H1 (cell line): ENCODE results near the gene RFNG. TPM values are rescaled to one million over a fixed set of nuclear protein-coding genes. Genes with fewer than 3 reads are reported as not detected.

ENCODE experiments used
- CTCF ChIA-PET: fragments of 300-600 bp; sonication (Branson Sonifier 250); formaldehyde crosslinking; loops from one replicate; lab custom pipeline; 2021; ENCODE audit not compliant: partially characterized antibody; lab: Charles Lee
- POLR2A ChIA-PET: fragments of 300-600 bp; sonication (Branson Sonifier 250); formaldehyde crosslinking; loops from one replicate; lab custom pipeline; 2021; ENCODE audit warnings: inconsistent platforms; ENCODE audit not compliant: partially characterized antibody; lab: Charles Lee
- DNase-seq, 2 experiments: peaks; one replicate each; pipeline versions ENCODE4 v3.0.0 to v3.0.0-alpha.2; 2010 to 2022; ENCODE audit warnings: low spot score in 2 of 2, low read depth in 1 of 2, mixed read lengths in 1 of 2
- FAIRE-seq: peaks from 2 replicates; lab custom pipeline; 2011; peaks lifted over from hg19 to GRCh38; lab: Jason Lieb, UNC
- H2AFZ ChIP-seq: 2 replicates; pipeline ENCODE4 v1.8.1; 2012; ENCODE audit warnings: low read length, inconsistent platforms
- H2AK5ac ChIP-seq: 2 replicates; pipeline ENCODE4 v1.6.1; 2013; ENCODE audit warnings: low read depth, low read length
- H2BK120ac ChIP-seq: replicated peaks from 2 replicates; pipeline ENCODE3; 2013; ENCODE audit warnings: low read depth, low read length, inconsistent platforms
- H2BK12ac ChIP-seq: 2 replicates; pipeline ENCODE4 v1.6.1; 2013; ENCODE audit warnings: low read depth, low read length
- H2BK15ac ChIP-seq: 2 replicates; pipeline ENCODE4 v1.6.1; 2013; ENCODE audit warnings: low read length
- H2BK20ac ChIP-seq: 2 replicates; pipeline ENCODE4 v1.6.1; 2013; ENCODE audit warnings: low read length
- H2BK5ac ChIP-seq: 2 replicates; pipeline ENCODE4 v1.6.1; 2013; ENCODE audit warnings: low read depth, low read length
- H3K14ac ChIP-seq: 2 replicates; pipeline ENCODE4 v1.6.1; 2013; ENCODE audit warnings: inconsistent platforms; ENCODE audit not compliant: insufficient read length
- H3K18ac ChIP-seq: 2 replicates; pipeline ENCODE4 v1.6.1; 2013; ENCODE audit warnings: low read length; ENCODE audit errors: extremely low read depth
- H3K23ac ChIP-seq: 2 replicates; pipeline ENCODE4 v1.6.1; 2013; ENCODE audit warnings: inconsistent platforms; ENCODE audit not compliant: insufficient read length
- H3K23me2 ChIP-seq: 2 replicates; pipeline ENCODE4 v1.6.1; 2013; ENCODE audit warnings: low read depth, low read length
- H3K27ac ChIP-seq: 2 replicates; pipeline ENCODE4 v1.6.1; 2011; ENCODE audit warnings: low read depth, low read length, inconsistent platforms
- H3K27me3 ChIP-seq, 4 experiments: replicated peaks in 1 of 4; 1 replicate in 1 of 4; 2 replicates in 3 of 4; pipeline versions ENCODE4 v1.6.1 to v1.8.1; 2011 to 2013; ENCODE audit warnings: low read length in 3 of 4, mild to moderate bottlenecking in 3 of 4, inconsistent platforms in 2 of 4, mixed read lengths in 2 of 4, moderate library complexity in 1 of 4; ENCODE audit not compliant: control insufficient read depth in 3 of 4, insufficient read depth in 3 of 4; ENCODE audit errors: extremely low read depth in 1 of 4
- H3K36me3 ChIP-seq, 4 experiments: 2 replicates each; pipeline versions ENCODE4 v1.6.1 to v1.8.1; 2011 to 2013; ENCODE audit warnings: mild to moderate bottlenecking in 4 of 4, low read length in 3 of 4, moderate library complexity in 2 of 4, control low read depth in 1 of 4, inconsistent platforms in 1 of 4; ENCODE audit not compliant: insufficient read depth in 4 of 4, control insufficient read depth in 2 of 4
- H3K4ac ChIP-seq: replicated peaks from 2 replicates; pipeline ENCODE3; 2013; ENCODE audit warnings: low read length, low read depth, mixed read lengths, inconsistent platforms; ENCODE audit not compliant: insufficient read length
- H3K4me1 ChIP-seq, 4 experiments: replicated peaks in 1 of 4; 1 replicate in 1 of 4; 2 replicates in 3 of 4; pipeline versions ENCODE4 v1.6.1 to v1.8.1; 2011 to 2013; ENCODE audit warnings: low read length in 3 of 4, inconsistent platforms in 2 of 4, mixed read lengths in 1 of 4; ENCODE audit not compliant: insufficient read depth in 4 of 4, control insufficient read depth in 3 of 4
- H3K4me2 ChIP-seq, 2 experiments: 2 replicates each; pipeline versions ENCODE4 v1.6.1 to v1.8.1; 2011 to 2013; ENCODE audit warnings: low read depth in 2 of 2, low read length in 2 of 2, control low read depth in 1 of 2, inconsistent platforms in 1 of 2, mild to moderate bottlenecking in 1 of 2; ENCODE audit not compliant: insufficient read depth in 1 of 2
- H3K4me3 ChIP-seq, 4 experiments: fragments of 200-600, 300-600 bp in 1 of 4; sonication (generic), shearing (Covaris generic), sonication (Bioruptor Twin) in 1 of 4; 2 replicates each; pipeline versions ENCODE4 v1.5.1 to v1.8.1; 2011 to 2016; ENCODE audit warnings: low read length in 4 of 4, low read depth in 3 of 4, control low read depth in 2 of 4, inconsistent platforms in 2 of 4, mild to moderate bottlenecking in 2 of 4, mixed read lengths in 1 of 4, moderate library complexity in 1 of 4; ENCODE audit not compliant: insufficient read depth in 2 of 4; ENCODE audit errors: extremely low read depth in 1 of 4
- H3K56ac ChIP-seq: replicated peaks from 2 replicates; pipeline ENCODE3; 2013; ENCODE audit warnings: low read depth, mild to moderate bottlenecking, mixed read lengths, low read length, inconsistent platforms; ENCODE audit not compliant: insufficient read length
- H3K79me1 ChIP-seq: 2 replicates; pipeline ENCODE4 v1.6.1; 2013; ENCODE audit warnings: low read depth, low read length, control low read depth
- H3K79me2 ChIP-seq, 2 experiments: 2 replicates each; pipeline versions ENCODE4 v1.6.1 to v1.8.1; 2012 to 2013; ENCODE audit warnings: low read length in 2 of 2, mild to moderate bottlenecking in 2 of 2, inconsistent platforms in 1 of 2; ENCODE audit not compliant: insufficient read depth in 2 of 2, control insufficient read depth in 1 of 2
- H3K9ac ChIP-seq, 4 experiments: replicated peaks in 1 of 4; 1 replicate in 1 of 4; 2 replicates in 3 of 4; pipeline versions ENCODE4 v1.6.1 to v1.8.1; 2011 to 2013; ENCODE audit warnings: low read depth in 3 of 4, low read length in 3 of 4, control low read depth in 2 of 4, mild to moderate bottlenecking in 2 of 4, moderate library complexity in 2 of 4, inconsistent platforms in 1 of 4; ENCODE audit errors: extremely low read depth in 1 of 4
- H3K9me3 ChIP-seq, 2 experiments: 2 replicates each; pipeline versions ENCODE4 v1.6.1 to v1.8.1; 2012 to 2013; ENCODE audit warnings: mild to moderate bottlenecking in 2 of 2, moderate library complexity in 2 of 2, control low read depth in 1 of 2, inconsistent platforms in 1 of 2, low read depth in 1 of 2, low read length in 1 of 2, mixed read lengths in 1 of 2; ENCODE audit not compliant: insufficient read depth in 2 of 2
- H4K20me1 ChIP-seq, 2 experiments: replicated peaks in 1 of 2; 2 replicates each; pipeline versions ENCODE3 to v1.8.1; 2011 to 2013; ENCODE audit warnings: inconsistent platforms in 2 of 2, low read length in 2 of 2, mild to moderate bottlenecking in 1 of 2; ENCODE audit not compliant: insufficient read depth in 2 of 2, control insufficient read depth in 1 of 2
- H4K5ac ChIP-seq: 2 replicates; pipeline ENCODE4 v1.6.1; 2013; ENCODE audit warnings: low read length, low read depth, mixed read lengths, inconsistent platforms; ENCODE audit not compliant: insufficient read length
- H4K8ac ChIP-seq: 2 replicates; pipeline ENCODE4 v1.8.0; 2013; ENCODE audit warnings: mild to moderate bottlenecking, moderate library complexity, low read length, inconsistent platforms; ENCODE audit not compliant: insufficient read depth; ENCODE audit errors: extremely low read depth
- H4K91ac ChIP-seq: replicated peaks from 2 replicates; pipeline ENCODE3; 2013; ENCODE audit warnings: low read length, mixed read lengths, inconsistent platforms; ENCODE audit not compliant: insufficient read length
- BACH1 ChIP-seq: IDR thresholded peaks from 2 replicates; pipeline ENCODE4 v1.6.1; 2012; ENCODE audit warnings: low read length, improper control_type of control experiment
- CHD1 ChIP-seq: IDR thresholded peaks from 2 replicates; pipeline ENCODE4 v1.6.1; 2012; ENCODE audit warnings: low read depth, low read length, improper control_type of control experiment
- CHD2 ChIP-seq: IDR thresholded peaks from 2 replicates; pipeline ENCODE4 v1.6.1; 2012; ENCODE audit warnings: low read length, improper control_type of control experiment
- JUND ChIP-seq: IDR thresholded peaks from 2 replicates; pipeline ENCODE4 v1.6.1; 2011; ENCODE audit warnings: mild to moderate bottlenecking, improper control_type of control experiment, low read length
- PHF8 ChIP-seq: fragments of 200-600 bp; sonication (generic); conservative IDR thresholded peaks from 2 replicates; pipeline ENCODE4 v1.7.1; 2012; ENCODE audit warnings: low read depth, mild to moderate bottlenecking, inconsistent platforms, low read length, moderate library complexity
- RNF2 ChIP-seq: fragments of 200-900, 300-1000 bp; sonication (generic); IDR thresholded peaks from 2 replicates; pipeline ENCODE4 v1.7.1; 2016; ENCODE audit warnings: borderline replicate concordance, low read depth, mild to moderate bottlenecking, antibody characterized with exemption, low read length; ENCODE audit not compliant: poor library complexity, severe bottlenecking; ENCODE audit errors: missing control alignments
- SRF ChIP-seq: IDR thresholded peaks from 2 replicates; pipeline ENCODE4 v1.6.1; 2011; ENCODE audit warnings: mild to moderate bottlenecking, low read depth, low read length, moderate library complexity
- YY1 ChIP-seq: IDR thresholded peaks from 2 replicates; pipeline ENCODE4 v1.6.1; 2011; ENCODE audit warnings: low read depth, mild to moderate bottlenecking, low read length
- WGBS, 2 experiments: shearing (Covaris generic) in 1 of 2; methylation state at CpG; one replicate each; pipeline versions ENCODE4 v1.1.6 to v1.1.7; 2013 to 2015; ENCODE audit warnings: low lambda C conversion rate in 2 of 2, mixed read lengths in 2 of 2, inconsistent platforms in 1 of 2, low coverage in 1 of 2, missing lambda C conversion rate in 1 of 2; ENCODE audit not compliant: insufficient replicate concordance in 2 of 2, insufficient coverage in 1 of 2, insufficient read length in 1 of 2; ENCODE audit errors: extremely low coverage in 1 of 2, missing lambda C conversion rate in 1 of 2; 5-methylcytosine and 5-hydroxymethylcytosine counted together
- polyA plus RNA-seq, 7 experiments: library from polyadenylated mRNA; depleted of rRNA in 3 of 7; stranded (reverse) in 5 of 7; unstranded in 2 of 7; fragments of >200 nt in 5 of 7; fragments of 200-250 nt in 2 of 7; gene quantifications; 1 replicate in 5 of 7; 2 replicates in 1 of 7; 4 replicates in 1 of 7; pipeline versions ENCODE4 v1.2.1 to v1.2.3, GENCODE V29; 2011 to 2013; ENCODE audit warnings: missing spikeins in 2 of 7, mixed read lengths in 2 of 7
- total RNA-seq: library from RNA; stranded (reverse); fragmentation: NEBNext Ultra II Directional; extraction: Animal tissue kit (Norgen Biotek cat#: 25700); gene quantifications from 2 replicates; pipeline ENCODE4 v1.2.1, GENCODE V29; 2021

The RFNG gene
- total and polyA plus RNA-seq, 2 of the 8 experiments (the other 6 are each of a cell fraction or from before 2014, with no cell fraction given), result 26.7 to 28.4 TPM

- no peak overlapping the region for H3K18ac ChIP-seq
- H3K27ac ChIP-seq, result no peak overlapping the region
- no peak overlapping the region for H2BK5ac ChIP-seq
- H4K91ac ChIP-seq, result no peak overlapping the region
- H3K23ac ChIP-seq, result no peak overlapping the region
- H3K23me2 ChIP-seq, result peaks cover 6% of the 10 kb centered on the region; the same call in 1 of the 2 replicates
- no peaks in the 10 kb centered on the region for H3K9me3 ChIP-seq
- H3K9ac ChIP-seq, result peak overlapping the region; percentile 31 to 60 (median 38); a peak in 4 of 7 replicates
- TF ChIP-seq JUND, result no peak
- TF ChIP-seq YY1, result no peak
- TF ChIP-seq PHF8, result no peak
- TF ChIP-seq BACH1, result no peak
- no peak for TF ChIP-seq SRF
- no peak for TF ChIP-seq CHD2
- no peak for TF ChIP-seq RNF2
- no peak for TF ChIP-seq CHD1
- TF ChIP-seq, all 59 proteins: peak for 0
- peaks cover 4 to 17% of the 10 kb centered on the region in 2 experiments for H4K20me1 ChIP-seq
- peak overlapping the region; percentile 72 to 94 (median 86) for H3K4me3 ChIP-seq
- no peak overlapping the region for H2AK5ac ChIP-seq
- CTCF ChIA-PET, result interaction anchor here (0.7 to 5.4 kb wide), 4 partner anchors 15 to 52 kb away, joined by 3 to 40 read pairs (median 4); partner anchors contain the start of genes DCXR and RAC3
- H3K4ac ChIP-seq, result no peak overlapping the region
- no peak overlapping the region for H2AFZ ChIP-seq
- FAIRE-seq (no peak), DNase-seq (no peak)
- POLR2A ChIA-PET, result interaction anchor here (1.0 to 13.2 kb wide), 11 partner anchors 9 to 43 kb away, joined by 3 to 161 read pairs (median 4); partner anchors contain the start of genes DCXR, DUS1L and RAC3
- no peak overlapping the region for H3K14ac ChIP-seq
- H2BK120ac ChIP-seq, result no peak overlapping the region
- no peak overlapping the region for H2BK15ac ChIP-seq
- no peak overlapping the region for H2BK12ac ChIP-seq
- H3K27me3 ChIP-seq, result no peaks in the 10 kb centered on the region; a peak in 1 of 7 replicates
- H3K4me2 ChIP-seq, result peak overlapping the region; percentile 77 to 97
- peaks cover 7 to 37% (median 17%) of the 10 kb centered on the region in 4 experiments for H3K36me3 ChIP-seq
- H3K79me1 ChIP-seq, result peaks cover 6% of the 10 kb centered on the region; the same call in 1 of the 2 replicates
- H4K5ac ChIP-seq, result no peak overlapping the region
- no peak overlapping the region for H2BK20ac ChIP-seq
- H3K79me2 ChIP-seq, result peaks cover 0 to 12% of the 10 kb centered on the region in 2 experiments; a peak in 1 of 4 replicates
- H4K8ac ChIP-seq, result no peak overlapping the region
- WGBS, 2 experiments, result 55% methylated on average over 18 of the region's 19 CpGs; no CpG with 5 or more reads in 1 of the 2 experiments
- no peak overlapping the region for H3K56ac ChIP-seq
- H3K4me1 ChIP-seq, result peaks cover 0 to 11% (median 6%) of the 10 kb centered on the region in 4 experiments; a peak in 5 of 7 replicates
Observed at GRCh38 chr17:82052638-82053059, 1.0 kb upstream of the RFNG start.
